Upper lobe of left lung (tissue), 6 donors: ENCODE measurements around the gene PPP1R9A. TPM values are rescaled to one million over a fixed set of nuclear protein-coding genes. Genes with fewer than 3 reads are reported as not detected.

Experiments used
- ATAC-seq, 2 donors: fragments of 200-7000 bp; cut with Tn5 transposase; one replicate each; pipeline ENCODE4 v1.9.1; 2022; ENCODE audit warnings: mild to moderate bottlenecking in 2 of 2, moderate library complexity in 2 of 2; ENCODE audit not compliant: low FRiP score in 2 of 2
- DNase-seq, 2 donors: peaks; one replicate each; pipeline ENCODE4 v3.0.0-alpha.2; 2019 to 2020
- H3K27ac ChIP-seq, 4 donors: fragments of 200-600 bp; sonication (generic); one replicate each; pipeline ENCODE4 v1.5.1; 2016 to 2019
- H3K27me3 ChIP-seq, 4 donors: fragments of 200-600 bp; sonication (generic); one replicate each; pipeline ENCODE4 v1.5.1; 2017 to 2019
- H3K36me3 ChIP-seq, 4 donors: fragments of 200-600 bp; sonication (generic); one replicate each; pipeline ENCODE4 v1.5.1; 2016 to 2019
- H3K4me1 ChIP-seq, 4 donors: fragments of 200-600 bp; sonication (generic); one replicate each; pipeline ENCODE4 v1.5.1; 2018 to 2019
- H3K4me3 ChIP-seq, 4 donors: fragments of 200-600 bp; sonication (generic); one replicate each; pipeline ENCODE4 v1.5.1; 2017 to 2019; ENCODE audit warnings: mild to moderate bottlenecking in 2 of 4, moderate library complexity in 1 of 4
- H3K9me3 ChIP-seq, 4 donors: fragments of 200-600 bp; sonication (generic); one replicate each; pipeline ENCODE4 v1.5.1; 2018 to 2019
- CTCF ChIP-seq, 6 experiments: fragments of 450-650 bp in 4 of 6; fragments of 200-600 bp in 2 of 6; sonication (generic) in 2 of 6; IDR thresholded peaks; one replicate each; pipeline ENCODE4 v1.5.1; 2016 to 2019; ENCODE audit warnings: antibody characterized with exemption in 6 of 6
- EP300 ChIP-seq, 4 donors: sonication (generic); formaldehyde crosslinking; IDR thresholded peaks; one replicate each; pipeline ENCODE4 v1.5.1; 2017; ENCODE audit warnings: antibody characterized with exemption in 4 of 4, control low read depth in 2 of 4
- POLR2A ChIP-seq, 4 donors: fragments of 450-650 bp; IDR thresholded peaks; one replicate each; pipeline ENCODE4 v1.5.1; 2016 to 2017; ENCODE audit warnings: antibody characterized with exemption in 4 of 4, mild to moderate bottlenecking in 2 of 4
- POLR2AphosphoS5 ChIP-seq, 2 donors: sonication (generic); formaldehyde crosslinking; IDR thresholded peaks; one replicate each; pipeline ENCODE4 v1.5.1; 2017; ENCODE audit warnings: antibody characterized with exemption in 2 of 2
- WGBS, 2 donors: methylation state at CpG; one replicate each; pipeline ENCODE4 v1.1.5; 2017 to 2018; 5-methylcytosine and 5-hydroxymethylcytosine counted together
- total RNA-seq, 6 donors: library from RNA; depleted of rRNA in 4 of 6; stranded (reverse); fragments of >200 nt in 4 of 6; gene quantifications; one replicate each; pipeline versions ENCODE4 v1.1.0 to v1.2.1, GENCODE V29; 2016 to 2021
- donor health status: DM: no; HTN: no; CAD: no; lungs with moderate emphysema.
- donor health status: DM: no; HTN: yes; CAD: no; lungs with severe emphysema.

The PPP1R9A gene
- total RNA-seq, 6 donors from 2014 or later = 16.9 to 41.9 (median 26.2) TPM

- TF ChIP-seq POLR2A (IDR thresholded peaks at IDR 0.05) (no peak), EP300 (IDR thresholded peaks at IDR 0.05) (no peak), CTCF (IDR thresholded peaks at IDR 0.05) (no peak), POLR2AphosphoS5 (IDR thresholded peaks at IDR 0.05) (no peak)
These were observed 405.2 kb downstream of the PPP1R9A start for GRCh38 chr7:95312561-95312960.

GRCh38 chr7:95316588-95316987 lies 409.2 kb downstream of the PPP1R9A start:
- Histone ChIP-seq H3K4me1 (no peaks in the 10 kb centered on the region), H3K9me3 (no peaks in the 10 kb centered on the region), H3K27me3 (no peaks in the 10 kb centered on the region), H3K4me3 (no peak overlapping the region), H3K27ac (no peak overlapping the region), H3K36me3 (no peaks in the 10 kb centered on the region)
- 83 to 87% methylated on average over 2 of the region's 2 CpGs for WGBS, 2 donors
- DNase-seq (no peak), ATAC-seq (no peak)
- TF ChIP-seq POLR2AphosphoS5 (IDR thresholded peaks at IDR 0.05) (no peak), CTCF (IDR thresholded peaks at IDR 0.05) (no peak)

More at GRCh38 chr7:95312561-95312960, 405.2 kb downstream of the PPP1R9A start:
- Histone ChIP-seq H3K9me3 (no peaks in the 10 kb centered on the region), H3K4me3 (no peak overlapping the region), H3K27ac (no peak overlapping the region), H3K4me1 (no peaks in the 10 kb centered on the region), H3K36me3 (no peaks in the 10 kb centered on the region), H3K27me3 (no peaks in the 10 kb centered on the region)
- no peak for ATAC-seq
- no peak for DNase-seq
- WGBS, 2 donors = 94 to 97% methylated on average over 4 of the region's 4 CpGs

GRCh38 chr7:95317546-95317945 lies 410.2 kb downstream of the PPP1R9A start:
- no peaks in the 10 kb centered on the region for H3K9me3 ChIP-seq
- no peak for ATAC-seq
- no peaks in the 10 kb centered on the region for H3K4me1 ChIP-seq
- H3K36me3 ChIP-seq = no peaks in the 10 kb centered on the region
- TF ChIP-seq POLR2AphosphoS5 (IDR thresholded peaks at IDR 0.05) = no peak
- no peak for TF ChIP-seq CTCF (IDR thresholded peaks at IDR 0.05)
- no peak for TF ChIP-seq POLR2A (IDR thresholded peaks at IDR 0.05)
- no peak for TF ChIP-seq EP300 (IDR thresholded peaks at IDR 0.05)
- no peak for DNase-seq
- no peak overlapping the region for H3K27ac ChIP-seq
- 42 to 63% methylated on average over 2 of the region's 2 CpGs for WGBS, 2 donors
- H3K27me3 ChIP-seq = no peaks in the 10 kb centered on the region
- H3K4me3 ChIP-seq = no peak overlapping the region

- H3K9me3 ChIP-seq = no peaks in the 10 kb centered on the region
- TF ChIP-seq EP300 (IDR thresholded peaks at IDR 0.05) (no peak), POLR2AphosphoS5 (IDR thresholded peaks at IDR 0.05) (no peak), CTCF (IDR thresholded peaks at IDR 0.05) (no peak), POLR2A (IDR thresholded peaks at IDR 0.05) (no peak)
- no peaks in the 10 kb centered on the region for H3K36me3 ChIP-seq
- WGBS, 2 donors = 58 to 72% methylated on average over 3 of the region's 3 CpGs
- ATAC-seq = no peak
- no peak overlapping the region for H3K4me3 ChIP-seq
- no peak for DNase-seq
- no peaks in the 10 kb centered on the region for H3K4me1 ChIP-seq
- H3K27me3 ChIP-seq = no peaks in the 10 kb centered on the region
- H3K27ac ChIP-seq = no peak overlapping the region
These were observed 410.6 kb downstream of the PPP1R9A start for GRCh38 chr7:95317966-95318365.

- no peaks in the 10 kb centered on the region for H3K4me1 ChIP-seq
- no peak overlapping the region for H3K27ac ChIP-seq
- no peak overlapping the region for H3K4me3 ChIP-seq
- WGBS, 2 donors = 90 to 93% methylated on average over 8 of the region's 8 CpGs
- no peak for DNase-seq
- H3K27me3 ChIP-seq = no peaks in the 10 kb centered on the region
- H3K9me3 ChIP-seq = no peaks in the 10 kb centered on the region
- H3K36me3 ChIP-seq = no peaks in the 10 kb centered on the region
- no peak for ATAC-seq
- TF ChIP-seq CTCF (IDR thresholded peaks at IDR 0.05) (no peak), EP300 (IDR thresholded peaks at IDR 0.05) (no peak), POLR2A (IDR thresholded peaks at IDR 0.05) (no peak), POLR2AphosphoS5 (IDR thresholded peaks at IDR 0.05) (no peak)
These were observed 411.2 kb downstream of the PPP1R9A start for GRCh38 chr7:95318501-95319100.
